Measurements from ENCODE around the gene LAMA1. TPM values are rescaled to one million over a fixed set of nuclear protein-coding genes. Genes with fewer than 3 reads are reported as not detected.

The LAMA1 gene
- total and polyA plus RNA-seq, 10 of the 15 experiments (the other 5 are each of a cell fraction or from before 2014, with no cell fraction given) = under 0.01 to 1.9 (median 0.06) TPM; not detected in 6

GRCh38 chr18:6992761-6993160 is 124.8 kb downstream of the LAMA1 start:
- no peaks in the 10 kb centered on the region for H4K20me1 ChIP-seq (ENCODE audit: control insufficient read depth, insufficient read depth)
- intact Hi-C loops (cut with micrococcal nuclease; ENCODE audit: unreplicated experiment) (no loop called here), in situ Hi-C loops (cut with MboI) (no loop called here)
- H3K79me2 ChIP-seq (ENCODE audit: control insufficient read depth, insufficient read depth, low read length) = no peaks in the 10 kb centered on the region
- no peak overlapping the region for H2AFZ ChIP-seq (ENCODE audit: control insufficient read depth, low read depth, low read length)
- ChIA-PET SMC1A (ENCODE audit: uncharacterized antibody, unreplicated experiment) (no interaction called here), CTCF (no interaction called here), POLR2A (no interaction called here), RAD21 (ENCODE audit: unreplicated experiment) (no interaction called here)
- no peak overlapping the region for H3K4me2 ChIP-seq (ENCODE audit: control insufficient read depth, insufficient read depth)
- no peaks in the 10 kb centered on the region for H3K36me3 ChIP-seq (ENCODE audit: control insufficient read depth in 2 of 2, insufficient read depth in 2 of 2, low read length in 1 of 2)
- no peak for DNase-seq (ENCODE audit: low read depth, low spot score)
- FAIRE-seq = no peak
- no peak for ATAC-seq
- H3K4me1 ChIP-seq (ENCODE audit: control insufficient read depth, insufficient read depth, low read length) = no peaks in the 10 kb centered on the region
- H3K4me3 ChIP-seq = no peak overlapping the region
- no peak overlapping the region for H3K27ac ChIP-seq (ENCODE audit: control insufficient read depth, insufficient read depth)
- H3K27me3 ChIP-seq (replicated peaks in 1 of 2; ENCODE audit: control insufficient read depth in 2 of 2, insufficient read depth in 2 of 2, low read length in 1 of 2) = no peaks in the 10 kb centered on the region
- no TSS peak for BruUV-seq (replicated peaks)
- H3K9ac ChIP-seq (ENCODE audit: control insufficient read depth, insufficient read depth, low read length) = no peak overlapping the region
- H3K9me3 ChIP-seq (replicated peaks; ENCODE audit: control insufficient read depth, insufficient read depth, low read length) = no peaks in the 10 kb centered on the region
- no peak for TF ChIP-seq MLLT1 (IDR thresholded peaks at IDR 0.05)
- TF ChIP-seq SPI1 (IDR thresholded peaks at IDR 0.05; ENCODE audit: borderline replicate concordance, insufficient read depth, low read depth, low read length) = no peak
- TF ChIP-seq ELK1 (IDR thresholded peaks at IDR 0.05; ENCODE audit: low read depth, low read length) = no peak
- no peak for TF ChIP-seq IRF5 (IDR thresholded peaks at IDR 0.05; ENCODE audit: borderline replicate concordance)
- TF ChIP-seq RBBP5 (conservative IDR thresholded peaks at IDR 0.05) = no peak
- TF ChIP-seq MXI1 (IDR thresholded peaks at IDR 0.05; ENCODE audit: low read depth, low read length) = no peak
- no peak for TF ChIP-seq E4F1 (IDR thresholded peaks at IDR 0.05; ENCODE audit: borderline replicate concordance, partially characterized antibody)
- no peak for TF ChIP-seq MYC (IDR thresholded peaks at IDR 0.05; ENCODE audit: insufficient read depth, insufficient read length, insufficient replicate concordance, low read length, severe bottlenecking)
- TF ChIP-seq RELA (IDR thresholded peaks at IDR 0.05; ENCODE audit: borderline replicate concordance, partially characterized antibody) = no peak
- TF ChIP-seq IKZF2 (IDR thresholded peaks at IDR 0.05) = no peak
- TF ChIP-seq BCL3 (IDR thresholded peaks at IDR 0.05; ENCODE audit: borderline replicate concordance, insufficient read depth, low read depth, low read length, poor library complexity, severe bottlenecking) = no peak
- TF ChIP-seq PRDM15 (CRISPR knock-in tag; IDR thresholded peaks at IDR 0.05) = no peak

Measured in GM12878 (cell line).